ENCODE data around the gene MACROD1. TPM values are rescaled to one million over a fixed set of nuclear protein-coding genes. Genes with fewer than 3 reads are reported as not detected.
A peak's percentile ranks its signal among the peaks of the same experiment; 100 is the strongest.

Gene MACROD1
- total and polyA plus RNA-seq, 10 of the 15 experiments (the other 5 are each of a cell fraction or from before 2014, with no cell fraction given) = 1.2 to 22.7 (median 11.3) TPM; not detected in 1

DNA sequence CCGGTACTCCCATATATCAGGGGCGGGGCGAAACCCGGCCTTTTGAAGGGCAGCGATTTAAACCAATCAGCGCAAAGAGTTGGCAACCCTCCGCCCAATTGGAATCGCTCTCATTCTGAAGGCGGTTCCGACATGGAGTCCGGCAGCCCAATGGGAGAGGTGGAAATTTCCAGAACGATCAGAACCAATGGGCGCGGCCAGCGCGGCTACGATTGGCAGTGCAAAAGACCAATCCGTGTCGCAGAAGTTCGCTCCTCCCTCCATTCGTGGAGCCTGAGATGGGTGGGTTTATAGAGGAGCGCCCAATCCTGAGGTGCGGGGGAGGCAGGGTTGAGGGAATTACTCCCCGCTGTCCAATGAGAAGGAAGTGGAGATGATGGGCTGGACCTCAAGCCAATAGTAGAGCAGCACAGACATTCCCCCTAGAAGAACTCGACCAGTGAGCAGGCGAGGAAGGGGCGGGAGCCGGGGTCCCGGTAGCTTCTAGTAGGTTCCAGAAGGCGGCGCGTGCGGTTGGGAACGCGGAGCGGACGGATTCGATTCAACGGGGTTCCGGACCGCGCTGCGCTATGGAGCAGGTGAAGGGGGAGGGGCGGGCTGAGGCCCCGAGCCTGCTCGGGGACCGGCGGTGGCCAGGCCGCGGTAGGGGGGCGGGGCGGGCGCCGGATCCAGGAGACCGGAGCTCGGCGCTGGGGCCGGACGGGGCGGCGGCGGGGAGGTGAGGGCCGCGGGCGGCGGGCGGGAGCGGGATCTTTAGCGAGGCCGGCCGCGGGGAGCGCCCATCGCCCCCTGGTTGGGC is 20.0 kb upstream of the MACROD1 start, which contains the start of gene STIP1 (continued):
- TF ChIP-seq, protein P1, sequence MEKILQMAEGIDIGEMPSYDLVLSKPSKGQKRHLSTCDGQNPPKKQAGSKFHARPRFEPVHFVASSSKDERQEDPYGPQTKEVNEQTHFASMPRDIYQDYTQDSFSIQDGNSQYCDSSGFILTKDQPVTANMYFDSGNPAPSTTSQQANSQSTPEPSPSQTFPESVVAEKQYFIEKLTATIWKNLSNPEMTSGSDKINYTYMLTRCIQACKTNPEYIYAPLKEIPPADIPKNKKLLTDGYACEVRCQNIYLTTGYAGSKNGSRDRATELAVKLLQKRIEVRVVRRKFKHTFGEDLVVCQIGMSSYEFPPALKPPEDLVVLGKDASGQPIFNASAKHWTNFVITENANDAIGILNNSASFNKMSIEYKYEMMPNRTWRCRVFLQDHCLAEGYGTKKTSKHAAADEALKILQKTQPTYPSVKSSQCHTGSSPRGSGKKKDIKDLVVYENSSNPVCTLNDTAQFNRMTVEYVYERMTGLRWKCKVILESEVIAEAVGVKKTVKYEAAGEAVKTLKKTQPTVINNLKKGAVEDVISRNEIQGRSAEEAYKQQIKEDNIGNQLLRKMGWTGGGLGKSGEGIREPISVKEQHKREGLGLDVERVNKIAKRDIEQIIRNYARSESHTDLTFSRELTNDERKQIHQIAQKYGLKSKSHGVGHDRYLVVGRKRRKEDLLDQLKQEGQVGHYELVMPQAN (conservative IDR thresholded peaks at IDR 0.05) = 0 out of 2 replicates have a peak, but pooled peaks have one; percentile 36
- TF ChIP-seq, protein P2, sequence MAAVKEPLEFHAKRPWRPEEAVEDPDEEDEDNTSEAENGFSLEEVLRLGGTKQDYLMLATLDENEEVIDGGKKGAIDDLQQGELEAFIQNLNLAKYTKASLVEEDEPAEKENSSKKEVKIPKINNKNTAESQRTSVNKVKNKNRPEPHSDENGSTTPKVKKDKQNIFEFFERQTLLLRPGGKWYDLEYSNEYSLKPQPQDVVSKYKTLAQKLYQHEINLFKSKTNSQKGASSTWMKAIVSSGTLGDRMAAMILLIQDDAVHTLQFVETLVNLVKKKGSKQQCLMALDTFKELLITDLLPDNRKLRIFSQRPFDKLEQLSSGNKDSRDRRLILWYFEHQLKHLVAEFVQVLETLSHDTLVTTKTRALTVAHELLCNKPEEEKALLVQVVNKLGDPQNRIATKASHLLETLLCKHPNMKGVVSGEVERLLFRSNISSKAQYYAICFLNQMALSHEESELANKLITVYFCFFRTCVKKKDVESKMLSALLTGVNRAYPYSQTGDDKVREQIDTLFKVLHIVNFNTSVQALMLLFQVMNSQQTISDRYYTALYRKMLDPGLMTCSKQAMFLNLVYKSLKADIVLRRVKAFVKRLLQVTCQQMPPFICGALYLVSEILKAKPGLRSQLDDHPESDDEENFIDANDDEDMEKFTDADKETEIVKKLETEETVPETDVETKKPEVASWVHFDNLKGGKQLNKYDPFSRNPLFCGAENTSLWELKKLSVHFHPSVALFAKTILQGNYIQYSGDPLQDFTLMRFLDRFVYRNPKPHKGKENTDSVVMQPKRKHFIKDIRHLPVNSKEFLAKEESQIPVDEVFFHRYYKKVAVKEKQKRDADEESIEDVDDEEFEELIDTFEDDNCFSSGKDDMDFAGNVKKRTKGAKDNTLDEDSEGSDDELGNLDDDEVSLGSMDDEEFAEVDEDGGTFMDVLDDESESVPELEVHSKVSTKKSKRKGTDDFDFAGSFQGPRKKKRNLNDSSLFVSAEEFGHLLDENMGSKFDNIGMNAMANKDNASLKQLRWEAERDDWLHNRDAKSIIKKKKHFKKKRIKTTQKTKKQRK (IDR thresholded peaks at IDR 0.05; ENCODE audit: low read depth, low read length) = peak; percentile 98
- TF ChIP-seq, protein P3, sequence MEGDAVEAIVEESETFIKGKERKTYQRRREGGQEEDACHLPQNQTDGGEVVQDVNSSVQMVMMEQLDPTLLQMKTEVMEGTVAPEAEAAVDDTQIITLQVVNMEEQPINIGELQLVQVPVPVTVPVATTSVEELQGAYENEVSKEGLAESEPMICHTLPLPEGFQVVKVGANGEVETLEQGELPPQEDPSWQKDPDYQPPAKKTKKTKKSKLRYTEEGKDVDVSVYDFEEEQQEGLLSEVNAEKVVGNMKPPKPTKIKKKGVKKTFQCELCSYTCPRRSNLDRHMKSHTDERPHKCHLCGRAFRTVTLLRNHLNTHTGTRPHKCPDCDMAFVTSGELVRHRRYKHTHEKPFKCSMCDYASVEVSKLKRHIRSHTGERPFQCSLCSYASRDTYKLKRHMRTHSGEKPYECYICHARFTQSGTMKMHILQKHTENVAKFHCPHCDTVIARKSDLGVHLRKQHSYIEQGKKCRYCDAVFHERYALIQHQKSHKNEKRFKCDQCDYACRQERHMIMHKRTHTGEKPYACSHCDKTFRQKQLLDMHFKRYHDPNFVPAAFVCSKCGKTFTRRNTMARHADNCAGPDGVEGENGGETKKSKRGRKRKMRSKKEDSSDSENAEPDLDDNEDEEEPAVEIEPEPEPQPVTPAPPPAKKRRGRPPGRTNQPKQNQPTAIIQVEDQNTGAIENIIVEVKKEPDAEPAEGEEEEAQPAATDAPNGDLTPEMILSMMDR (IDR thresholded peaks at IDR 0.05 in 2 of 3, conservative IDR thresholded peaks at IDR 0.05 in 1 of 3; ENCODE audit: control insufficient read depth in 2 of 3, extremely low read depth in 1 of 3, insufficient read depth in 1 of 3, low read depth in 3 of 3, low read length in 3 of 3) = peak; percentile 37 to 46 (median 40)
- TF ChIP-seq, protein P4, sequence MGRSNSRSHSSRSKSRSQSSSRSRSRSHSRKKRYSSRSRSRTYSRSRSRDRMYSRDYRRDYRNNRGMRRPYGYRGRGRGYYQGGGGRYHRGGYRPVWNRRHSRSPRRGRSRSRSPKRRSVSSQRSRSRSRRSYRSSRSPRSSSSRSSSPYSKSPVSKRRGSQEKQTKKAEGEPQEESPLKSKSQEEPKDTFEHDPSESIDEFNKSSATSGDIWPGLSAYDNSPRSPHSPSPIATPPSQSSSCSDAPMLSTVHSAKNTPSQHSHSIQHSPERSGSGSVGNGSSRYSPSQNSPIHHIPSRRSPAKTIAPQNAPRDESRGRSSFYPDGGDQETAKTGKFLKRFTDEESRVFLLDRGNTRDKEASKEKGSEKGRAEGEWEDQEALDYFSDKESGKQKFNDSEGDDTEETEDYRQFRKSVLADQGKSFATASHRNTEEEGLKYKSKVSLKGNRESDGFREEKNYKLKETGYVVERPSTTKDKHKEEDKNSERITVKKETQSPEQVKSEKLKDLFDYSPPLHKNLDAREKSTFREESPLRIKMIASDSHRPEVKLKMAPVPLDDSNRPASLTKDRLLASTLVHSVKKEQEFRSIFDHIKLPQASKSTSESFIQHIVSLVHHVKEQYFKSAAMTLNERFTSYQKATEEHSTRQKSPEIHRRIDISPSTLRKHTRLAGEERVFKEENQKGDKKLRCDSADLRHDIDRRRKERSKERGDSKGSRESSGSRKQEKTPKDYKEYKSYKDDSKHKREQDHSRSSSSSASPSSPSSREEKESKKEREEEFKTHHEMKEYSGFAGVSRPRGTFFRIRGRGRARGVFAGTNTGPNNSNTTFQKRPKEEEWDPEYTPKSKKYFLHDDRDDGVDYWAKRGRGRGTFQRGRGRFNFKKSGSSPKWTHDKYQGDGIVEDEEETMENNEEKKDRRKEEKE (IDR thresholded peaks at IDR 0.05) = no peak
- TF ChIP-seq PAX5 (IDR thresholded peaks at IDR 0.05; ENCODE audit: borderline replicate concordance, low read depth, low read length) = no peak; the same call in 1 of the 2 replicates
- no peak for TF ChIP-seq STAT1 (conservative IDR thresholded peaks at IDR 0.05)
- no peak for TF ChIP-seq SRF (IDR thresholded peaks at IDR 0.05; ENCODE audit: low read depth in 2 of 2, low read length in 2 of 2)
- TF ChIP-seq CHD2 (IDR thresholded peaks at IDR 0.05; ENCODE audit: borderline replicate concordance, low read depth, low read length) = peak; percentile 98
- TF ChIP-seq BACH1 (IDR thresholded peaks at IDR 0.05; ENCODE audit: borderline replicate concordance) = no peak
- peak; percentile 71 to 86 for TF ChIP-seq BHLHE40 (IDR thresholded peaks at IDR 0.05; ENCODE audit: borderline replicate concordance in 1 of 2, low read depth in 2 of 2, low read length in 1 of 2)
- peak; percentile 38; the same call in 1 of the 2 replicates for TF ChIP-seq YY1 (IDR thresholded peaks at IDR 0.05; ENCODE audit: low read depth, low read length)
- TF ChIP-seq SP1 (IDR thresholded peaks at IDR 0.05; ENCODE audit: low read depth, low read length) = peak; percentile 98
- TF ChIP-seq MYC (IDR thresholded peaks at IDR 0.05; ENCODE audit: insufficient read depth, insufficient read length, insufficient replicate concordance, low read length, severe bottlenecking) = peak; percentile 73
- TF ChIP-seq, protein P5, sequence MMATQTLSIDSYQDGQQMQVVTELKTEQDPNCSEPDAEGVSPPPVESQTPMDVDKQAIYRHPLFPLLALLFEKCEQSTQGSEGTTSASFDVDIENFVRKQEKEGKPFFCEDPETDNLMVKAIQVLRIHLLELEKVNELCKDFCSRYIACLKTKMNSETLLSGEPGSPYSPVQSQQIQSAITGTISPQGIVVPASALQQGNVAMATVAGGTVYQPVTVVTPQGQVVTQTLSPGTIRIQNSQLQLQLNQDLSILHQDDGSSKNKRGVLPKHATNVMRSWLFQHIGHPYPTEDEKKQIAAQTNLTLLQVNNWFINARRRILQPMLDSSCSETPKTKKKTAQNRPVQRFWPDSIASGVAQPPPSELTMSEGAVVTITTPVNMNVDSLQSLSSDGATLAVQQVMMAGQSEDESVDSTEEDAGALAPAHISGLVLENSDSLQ (IDR thresholded peaks at IDR 0.05) = peak; percentile 100

Data from GM12878 (cell line).